ENCODE data around the gene WDR75.

Gene WDR75

GRCh38 chr2:189440947-189441708 is at the start of gene WDR75:
Gene WDR75, plus strand, starts transcription at chr2:189441474. Its CDS starts 19 bp downstream, at chr2:189441493.
- Histone ChIP-seq H3K4me3 (peak within 1 kb of the TSS; percentile 88), H3K36me3 (ENCODE audit: insufficient read depth, low read length) (peaks cover 37% of the 10 kb centered on the region), H3K9me3 (ENCODE audit: low read depth, low read length) (no peaks in the 10 kb centered on the region), H3K27ac (peak within 1 kb of the TSS; percentile 84), H3K9ac (ENCODE audit: insufficient read length) (peak within 1 kb of the TSS; percentile 91)
- DNase-seq (ENCODE audit: low read depth, low spot score): peak; percentile 91
- peak; percentile 62 for TF ChIP-seq FOXP2 (optimal IDR thresholded peaks at IDR 0.05; ENCODE audit: control extremely low read depth, extremely low read length, insufficient read depth)
- TF ChIP-seq EZH2 (IDR thresholded peaks at IDR 0.05): no peak
- peak; percentile 93 for TF ChIP-seq POLR2AphosphoS5 (IDR thresholded peaks at IDR 0.05; ENCODE audit: borderline replicate concordance, low read depth, low read length)

- TF ChIP-seq FOXP2 (optimal IDR thresholded peaks at IDR 0.05; ENCODE audit: control extremely low read depth, extremely low read length, insufficient read depth): no peak
- TF ChIP-seq EZH2 (IDR thresholded peaks at IDR 0.05): no peak
- TF ChIP-seq POLR2AphosphoS5 (IDR thresholded peaks at IDR 0.05; ENCODE audit: borderline replicate concordance, low read depth, low read length): no peak
- no peaks in the 10 kb centered on the region for H3K36me3 ChIP-seq (ENCODE audit: insufficient read depth, low read length)
- no peak for DNase-seq (ENCODE audit: low read depth, low spot score)
- H3K9me3 ChIP-seq (ENCODE audit: low read depth, low read length): peaks cover 11% of the 10 kb centered on the region; the same call in 1 of the 2 replicates
- H3K9ac ChIP-seq (ENCODE audit: insufficient read length): no peak overlapping the region
- peak overlapping the region; percentile 67; the same call in 1 of the 2 replicates for H3K27ac ChIP-seq
- no peak overlapping the region; the same call in 1 of the 2 replicates for H3K4me3 ChIP-seq
Observed at GRCh38 chr2:189393440-189394111, 47.7 kb upstream of the WDR75 start.

DNA sequence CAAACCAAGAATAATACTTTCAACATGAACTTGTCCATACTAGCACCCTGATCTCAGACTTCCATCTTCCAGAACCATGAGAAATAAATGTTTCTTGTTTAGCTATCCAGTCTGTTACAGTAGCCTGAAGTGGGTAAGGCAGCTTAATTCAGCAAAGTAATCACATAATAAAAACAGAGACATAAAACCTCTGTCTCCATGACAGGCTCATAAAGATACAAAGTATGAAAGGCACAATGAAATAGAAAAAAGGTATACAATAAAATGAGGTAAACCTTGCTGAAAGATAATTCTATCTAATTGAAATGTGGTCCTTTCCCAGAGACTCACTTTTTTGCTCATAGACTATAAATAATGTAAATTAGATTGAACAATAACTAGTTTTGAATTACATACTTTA is 46.7 kb upstream of the WDR75 start:
- peaks cover 11% of the 10 kb centered on the region; the same call in 1 of the 2 replicates for H3K9me3 ChIP-seq (ENCODE audit: low read depth, low read length)
- no peak overlapping the region for H3K9ac ChIP-seq (ENCODE audit: insufficient read length)
- H3K4me3 ChIP-seq: no peak overlapping the region
- H3K27ac ChIP-seq: no peak overlapping the region
- H3K36me3 ChIP-seq (ENCODE audit: insufficient read depth, low read length): no peaks in the 10 kb centered on the region
- no peak for DNase-seq (ENCODE audit: low read depth, low spot score)
- TF ChIP-seq POLR2AphosphoS5 (IDR thresholded peaks at IDR 0.05; ENCODE audit: borderline replicate concordance, low read depth, low read length): no peak
- no peak for TF ChIP-seq FOXP2 (optimal IDR thresholded peaks at IDR 0.05; ENCODE audit: control extremely low read depth, extremely low read length, insufficient read depth)
- no peak for TF ChIP-seq EZH2 (IDR thresholded peaks at IDR 0.05)

- H3K9me3 ChIP-seq (ENCODE audit: low read depth, low read length): peaks cover 5% of the 10 kb centered on the region; the same call in 1 of the 2 replicates
- no peak overlapping the region for H3K27ac ChIP-seq
- H3K9ac ChIP-seq (ENCODE audit: insufficient read length): no peak overlapping the region
- DNase-seq (ENCODE audit: low read depth, low spot score): no peak
- H3K4me3 ChIP-seq: no peak overlapping the region
- TF ChIP-seq EZH2 (IDR thresholded peaks at IDR 0.05): no peak
- TF ChIP-seq POLR2AphosphoS5 (IDR thresholded peaks at IDR 0.05; ENCODE audit: borderline replicate concordance, low read depth, low read length): no peak
- TF ChIP-seq FOXP2 (optimal IDR thresholded peaks at IDR 0.05; ENCODE audit: control extremely low read depth, extremely low read length, insufficient read depth): no peak
- H3K36me3 ChIP-seq (ENCODE audit: insufficient read depth, low read length): no peaks in the 10 kb centered on the region
Observed at GRCh38 chr2:189402932-189403331, 38.3 kb upstream of the WDR75 start.

DNA sequence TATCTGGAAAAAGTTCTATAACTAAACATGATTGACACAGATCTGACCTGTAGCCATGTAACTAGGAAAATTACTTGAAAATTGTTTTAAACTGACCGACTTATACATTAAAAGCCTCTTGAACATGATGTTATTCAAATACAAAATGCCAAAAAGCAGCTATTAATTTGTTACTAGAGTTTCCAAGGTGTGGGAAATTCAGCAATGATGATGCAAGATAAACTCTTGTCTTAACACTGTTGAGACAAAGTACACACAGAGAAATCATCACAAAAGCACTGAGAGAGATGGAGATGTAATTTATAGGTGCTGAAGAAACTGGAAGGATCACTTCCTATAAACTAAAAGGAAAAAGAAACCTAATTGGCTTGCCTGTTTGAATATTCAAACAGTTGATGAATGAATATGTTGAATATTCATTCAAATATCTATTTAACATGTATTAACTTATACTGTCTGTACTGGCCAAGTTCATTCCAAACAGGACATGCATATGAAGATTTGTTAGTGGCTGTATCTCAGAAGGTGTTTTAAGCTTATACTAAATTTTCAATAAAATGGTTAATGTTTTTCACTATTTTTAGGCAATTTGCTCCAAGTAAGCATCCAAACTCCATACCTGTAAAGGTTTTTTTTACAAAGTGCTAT is 34.6 kb upstream of the WDR75 start:
- no peaks in the 10 kb centered on the region for H3K36me3 ChIP-seq (ENCODE audit: insufficient read depth, low read length)
- H3K4me3 ChIP-seq: peak overlapping the region; percentile 71
- H3K9me3 ChIP-seq (ENCODE audit: low read depth, low read length): no peaks in the 10 kb centered on the region
- H3K27ac ChIP-seq: peak overlapping the region; percentile 92
- no peak for DNase-seq (ENCODE audit: low read depth, low spot score)
- TF ChIP-seq EZH2 (IDR thresholded peaks at IDR 0.05) (no peak), POLR2AphosphoS5 (IDR thresholded peaks at IDR 0.05; ENCODE audit: borderline replicate concordance, low read depth, low read length) (no peak), FOXP2 (optimal IDR thresholded peaks at IDR 0.05; ENCODE audit: control extremely low read depth, extremely low read length, insufficient read depth) (no peak)
- no peak overlapping the region for H3K9ac ChIP-seq (ENCODE audit: insufficient read length)

DNA sequence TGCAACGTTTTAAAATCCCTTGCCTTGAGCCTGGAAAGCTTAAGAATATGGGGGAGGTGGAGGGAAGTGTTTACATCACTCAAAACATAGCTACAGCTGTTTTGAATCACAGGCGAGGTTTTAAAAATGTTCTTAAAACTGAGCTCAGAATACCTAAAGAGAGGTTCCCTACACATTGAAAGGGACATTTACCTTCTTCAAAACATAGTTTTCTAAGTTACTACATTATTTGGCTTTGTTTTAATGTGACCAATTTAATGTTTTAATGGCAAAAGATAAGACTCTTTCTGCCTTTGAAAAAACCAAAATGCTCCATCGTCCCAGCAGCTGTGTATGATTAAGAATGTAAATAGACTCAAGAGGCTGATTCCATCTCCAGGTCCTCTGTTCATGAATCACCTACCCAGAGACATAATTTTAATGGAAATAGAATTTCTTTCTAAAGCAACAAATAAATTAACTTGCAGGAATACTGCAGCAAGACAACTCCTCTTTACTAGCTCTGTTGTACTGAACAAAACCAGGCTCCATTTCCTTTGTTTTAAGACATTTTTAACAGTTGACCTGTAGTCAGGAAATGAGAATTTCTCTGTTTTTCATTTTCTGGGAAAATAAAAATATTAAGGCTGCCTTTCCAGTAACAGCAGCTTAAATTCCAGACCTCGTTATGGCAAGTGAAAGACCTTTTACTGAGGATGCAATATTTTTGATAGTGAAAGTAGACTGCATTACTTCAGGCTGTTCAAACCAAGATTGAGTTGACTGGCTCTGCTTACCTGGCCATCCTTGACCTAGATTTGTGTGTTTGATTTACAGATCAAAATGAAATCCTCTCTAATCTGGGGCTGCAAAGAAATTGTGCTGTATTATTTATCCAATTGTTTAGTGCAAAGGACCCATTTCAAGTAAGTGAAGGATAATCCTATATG is 33.7 kb upstream of the WDR75 start:
- peak; percentile 40 for DNase-seq (ENCODE audit: low read depth, low spot score)
- H3K9me3 ChIP-seq (ENCODE audit: low read depth, low read length): no peaks in the 10 kb centered on the region
- H3K4me3 ChIP-seq: peak overlapping the region; percentile 71
- TF ChIP-seq EZH2 (IDR thresholded peaks at IDR 0.05) (no peak), FOXP2 (optimal IDR thresholded peaks at IDR 0.05; ENCODE audit: control extremely low read depth, extremely low read length, insufficient read depth) (peak; percentile 50), POLR2AphosphoS5 (IDR thresholded peaks at IDR 0.05; ENCODE audit: borderline replicate concordance, low read depth, low read length) (no peak)
- H3K9ac ChIP-seq (ENCODE audit: insufficient read length): peak overlapping the region; percentile 56
- H3K36me3 ChIP-seq (ENCODE audit: insufficient read depth, low read length): no peaks in the 10 kb centered on the region
- peak overlapping the region; percentile 92 for H3K27ac ChIP-seq

DNA sequence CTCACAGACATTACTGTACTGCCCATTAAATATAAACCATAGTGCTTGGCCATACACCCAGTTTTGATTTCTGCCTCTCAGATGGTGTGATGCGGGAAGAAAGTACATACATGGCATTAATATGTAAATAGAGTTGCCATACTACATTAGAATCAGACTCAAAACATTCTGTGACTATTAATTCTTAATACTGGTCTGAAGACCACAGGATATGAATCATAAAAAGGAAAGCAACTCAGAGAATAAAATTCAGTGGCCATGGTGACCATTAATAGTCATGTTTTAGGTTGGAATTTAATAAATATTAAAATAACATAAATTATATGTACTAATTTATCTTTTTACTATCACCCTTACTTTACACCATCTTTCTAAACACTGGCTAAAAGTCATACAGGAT is 33.0 kb upstream of the WDR75 start:
- peak overlapping the region; percentile 71 for H3K4me3 ChIP-seq
- no peak for TF ChIP-seq EZH2 (IDR thresholded peaks at IDR 0.05)
- TF ChIP-seq FOXP2 (optimal IDR thresholded peaks at IDR 0.05; ENCODE audit: control extremely low read depth, extremely low read length, insufficient read depth): no peak
- no peak for TF ChIP-seq POLR2AphosphoS5 (IDR thresholded peaks at IDR 0.05; ENCODE audit: borderline replicate concordance, low read depth, low read length)
- H3K36me3 ChIP-seq (ENCODE audit: insufficient read depth, low read length): no peaks in the 10 kb centered on the region
- no peak for DNase-seq (ENCODE audit: low read depth, low spot score)
- H3K27ac ChIP-seq: peak overlapping the region; percentile 92
- no peaks in the 10 kb centered on the region for H3K9me3 ChIP-seq (ENCODE audit: low read depth, low read length)
- H3K9ac ChIP-seq (ENCODE audit: insufficient read length): no peak overlapping the region

Measured in SK-N-MC (cell line).